NK-92 (cell line): Measurements from ENCODE around the gene CNTNAP1.
A peak's percentile ranks its signal among the peaks of the same experiment; 100 is the strongest.
"Not testable (repeated sequence)": the region's sequence is repeated elsewhere in the genome, so short reads cannot be mapped to it uniquely, and the experiment has no call there.

Source experiments
- DNase-seq: peaks from one replicate; lab custom pipeline; 2025; ENCODE audit not compliant: unreplicated experiment; lab: John Stamatoyannopoulos, UW

Gene CNTNAP1

GRCh38 chr17:42723636-42724035 is 41.3 kb downstream of the CNTNAP1 start:
- DNase-seq, result no peak

- no peak for DNase-seq
These were observed 42.8 kb downstream of the CNTNAP1 start for GRCh38 chr17:42725143-42725542.

DNA sequence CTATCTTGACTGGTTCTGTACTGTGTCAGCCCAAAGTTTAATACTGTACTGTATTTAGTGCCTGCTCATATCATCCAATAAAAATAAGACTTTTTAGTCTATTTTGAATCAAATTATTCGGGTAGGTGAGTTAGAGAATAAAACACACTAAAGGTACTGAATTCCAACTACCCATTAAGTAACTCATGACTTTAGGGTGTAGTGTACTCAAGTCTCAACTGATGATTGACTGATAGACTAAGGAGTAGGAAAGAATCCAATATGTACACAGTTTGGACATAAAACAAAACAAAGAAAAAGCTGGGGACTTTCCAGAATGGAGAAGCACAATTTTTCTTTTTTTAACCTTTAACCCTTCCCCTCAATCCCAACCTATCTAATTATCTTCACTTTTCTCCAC is 58.4 kb downstream of the CNTNAP1 start:
- DNase-seq, result no peak

DNA sequence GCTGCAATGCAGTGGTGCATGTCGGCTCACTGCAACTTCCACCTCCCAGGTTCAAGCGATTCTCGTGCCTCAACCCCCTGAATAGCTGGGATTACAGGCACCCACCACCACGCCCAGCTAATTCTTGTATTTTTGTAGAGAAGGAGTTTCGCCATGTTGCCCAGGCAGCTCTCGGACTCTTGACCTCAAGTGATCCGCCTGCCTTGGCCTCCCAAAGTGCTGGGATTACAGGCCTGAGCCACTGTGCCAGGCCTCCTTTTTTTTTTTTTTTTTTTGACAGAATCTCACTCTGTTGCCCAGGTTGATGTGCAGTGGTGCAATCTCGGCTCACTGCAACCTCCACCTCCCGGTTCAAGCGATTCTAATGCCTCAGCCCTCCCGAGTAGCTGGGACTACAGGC is 60.6 kb downstream of the CNTNAP1 start:
- not testable (repeated sequence) for DNase-seq

- no peak for DNase-seq
These were observed 61.4 kb downstream of the CNTNAP1 start for GRCh38 chr17:42743595-42744282.

DNA sequence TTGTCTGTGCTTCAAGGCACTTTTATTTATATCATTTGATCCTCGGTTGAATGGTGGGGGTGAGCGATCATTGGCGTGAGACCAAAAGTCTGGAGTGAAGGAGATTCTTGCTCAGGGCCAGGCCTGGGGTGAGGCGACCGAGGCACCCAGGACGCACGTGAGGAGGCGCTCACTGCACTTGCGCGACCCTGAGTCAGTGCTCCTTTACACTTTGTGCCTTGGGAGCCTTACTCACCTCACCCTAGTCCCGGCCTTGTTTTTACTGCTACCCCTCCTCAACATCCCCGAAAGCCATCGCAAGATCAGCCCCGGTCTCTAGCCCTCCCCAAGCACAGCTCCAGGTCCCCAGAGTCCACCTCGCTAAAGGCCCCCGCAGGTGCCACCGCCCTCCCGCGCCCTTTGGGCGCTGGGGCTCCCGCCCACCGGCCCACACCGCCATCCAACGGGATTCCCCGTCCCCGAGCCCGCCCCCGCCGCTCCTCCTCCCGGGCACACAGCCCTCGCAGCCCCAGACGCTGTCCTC is 62.0 kb downstream of the CNTNAP1 start:
- DNase-seq, result no peak

DNA sequence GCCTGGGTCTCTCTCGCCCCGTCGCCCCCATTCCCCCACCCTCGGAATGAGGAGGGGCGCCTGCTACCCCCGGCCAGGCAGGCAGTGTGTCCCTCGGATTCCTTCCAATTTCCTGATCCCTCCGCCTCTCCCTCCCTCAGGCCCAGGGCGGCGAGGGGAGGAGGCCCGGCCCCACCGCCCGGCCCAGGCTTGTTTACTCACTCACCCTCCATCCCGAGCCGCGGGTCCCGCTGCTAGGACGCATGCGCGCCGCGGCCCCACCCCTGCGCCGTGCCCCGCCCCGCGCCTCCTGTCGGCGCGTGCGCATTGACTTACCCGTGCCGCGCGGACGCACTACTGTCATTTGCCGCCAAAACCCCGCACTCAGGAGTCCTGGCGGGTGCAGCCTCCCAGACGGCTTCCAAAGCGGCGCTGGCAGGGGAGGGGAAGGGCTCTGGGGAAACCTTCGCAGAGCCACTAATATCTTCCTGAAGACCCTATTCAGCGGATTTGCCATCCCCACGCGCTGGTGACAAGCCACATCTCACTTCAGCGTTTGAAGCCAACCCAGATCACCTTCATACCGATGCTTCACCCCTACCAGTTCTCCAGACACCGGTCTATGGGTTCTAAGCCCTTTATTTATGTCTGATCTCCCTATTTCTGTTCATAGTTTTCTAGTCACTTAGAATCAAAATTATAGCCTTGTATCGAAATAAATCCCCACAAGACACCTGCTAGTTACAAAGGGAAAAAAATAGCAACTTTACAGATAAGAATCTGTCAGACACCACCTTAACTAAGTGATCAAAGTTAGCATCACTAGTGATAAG is 62.7 kb downstream of the CNTNAP1 start, which contains the start of gene EZH1:
Gene EZH1 (minus strand): TSS at position 235 of the 812 bp plus-strand sequence. CDS start 16,099 bp downstream, outside the sequence.
- peak; percentile 65 for DNase-seq

DNA sequence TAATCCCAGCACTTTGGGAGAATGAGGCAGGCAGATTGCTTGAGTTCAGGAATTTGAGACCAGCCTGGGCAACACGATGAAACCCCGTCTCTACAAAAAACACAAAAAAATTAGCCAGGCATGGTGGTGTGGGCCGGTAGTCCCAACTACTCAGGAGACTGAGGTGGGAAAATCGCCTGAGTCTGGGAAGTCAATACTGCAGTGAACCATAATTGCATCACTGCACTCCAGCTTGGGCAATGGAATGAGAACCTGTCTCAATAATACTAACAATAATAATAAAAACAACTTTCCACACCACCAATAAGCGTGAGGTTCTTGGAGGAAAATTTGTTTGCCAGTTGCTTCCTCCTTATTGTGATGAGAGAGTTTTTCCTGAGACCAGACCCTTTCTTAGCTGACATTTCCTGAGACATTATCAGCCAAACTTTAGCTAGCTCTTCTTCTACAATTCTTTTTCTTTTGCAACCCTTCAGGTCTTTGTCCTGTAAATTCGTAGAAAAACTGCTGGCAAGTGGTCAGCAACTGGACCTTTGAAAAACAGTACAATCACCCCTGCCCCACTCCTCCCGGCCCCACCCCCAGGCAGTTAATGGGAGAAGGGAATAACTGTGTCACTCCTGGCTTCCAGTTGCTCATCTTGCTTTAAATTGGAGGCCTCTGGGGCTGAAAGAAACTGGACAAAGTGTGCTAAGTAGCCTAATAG is 66.0 kb downstream of the CNTNAP1 start:
- DNase-seq, result no peak

- DNase-seq, result no peak
These were observed 66.8 kb downstream of the CNTNAP1 start for GRCh38 chr17:42748908-42749798.
